Mesenchymal stem cell (in vitro differentiated cells and primary cell): ENCODE data around the gene PSME1.

Experiments
- DNase-seq: peaks from one replicate; pipeline ENCODE4 v3.0.0-alpha.2; 2013
- H2AFZ ChIP-seq: one replicate; pipeline ENCODE4 v1.6.1; 2013; ENCODE audit warnings: low read depth, mild to moderate bottlenecking, control low read depth, inconsistent platforms, low read length, moderate library complexity
- H2AK5ac ChIP-seq: 2 replicates; pipeline ENCODE4 v1.6.1; 2013; ENCODE audit warnings: low read length, moderate library complexity, mild to moderate bottlenecking, inconsistent platforms; ENCODE audit not compliant: severe bottlenecking
- H2BK120ac ChIP-seq: one replicate; pipeline ENCODE4 v1.6.1; 2013; ENCODE audit warnings: low read depth, mild to moderate bottlenecking, inconsistent platforms, low read length, moderate library complexity
- H2BK12ac ChIP-seq, 2 experiments: one replicate each; pipeline ENCODE4 v1.6.1; 2013; ENCODE audit warnings: inconsistent platforms in 2 of 2, low read length in 2 of 2, mild to moderate bottlenecking in 2 of 2, moderate library complexity in 2 of 2, control low read depth in 1 of 2
- H2BK15ac ChIP-seq: one replicate; pipeline ENCODE4 v1.6.1; 2013; ENCODE audit warnings: mild to moderate bottlenecking, low read depth, inconsistent platforms; ENCODE audit not compliant: poor library complexity, severe bottlenecking
- H2BK5ac ChIP-seq: 2 replicates; pipeline ENCODE4 v1.6.1; 2013; ENCODE audit warnings: low read depth, mild to moderate bottlenecking, low read length, control low read depth, inconsistent platforms; ENCODE audit not compliant: poor library complexity, severe bottlenecking
- H3K14ac ChIP-seq, 2 experiments: one replicate each; pipeline ENCODE4 v1.6.1; 2013; ENCODE audit warnings: inconsistent platforms in 2 of 2, low read length in 2 of 2, control low read depth in 1 of 2, mild to moderate bottlenecking in 1 of 2, moderate library complexity in 1 of 2
- H3K18ac ChIP-seq, 2 experiments: one replicate each; pipeline ENCODE4 v1.6.1; 2013; ENCODE audit warnings: inconsistent platforms in 2 of 2, low read length in 2 of 2, control low read depth in 1 of 2, low read depth in 1 of 2, mild to moderate bottlenecking in 1 of 2
- H3K23ac ChIP-seq, 2 experiments: one replicate each; pipeline ENCODE4 v1.6.1; 2013; ENCODE audit warnings: inconsistent platforms in 2 of 2, low read length in 2 of 2, mild to moderate bottlenecking in 2 of 2, moderate library complexity in 2 of 2, control low read depth in 1 of 2
- H3K27ac ChIP-seq: 2 replicates; pipeline ENCODE4 v1.5.1; 2013; ENCODE audit warnings: mild to moderate bottlenecking, moderate library complexity, low read length, control low read depth, inconsistent platforms; ENCODE audit not compliant: poor library complexity, severe bottlenecking
- H3K27me3 ChIP-seq, 2 experiments: 2 replicates each; pipeline versions ENCODE4 v1.6.1 to v1.7.0; 2013; ENCODE audit warnings: low read length in 2 of 2, mild to moderate bottlenecking in 2 of 2, moderate library complexity in 2 of 2, control low read depth in 1 of 2, inconsistent platforms in 1 of 2; ENCODE audit not compliant: control insufficient read depth in 1 of 2, insufficient read depth in 1 of 2
- H3K36me3 ChIP-seq, 2 experiments: 2 replicates each; pipeline versions ENCODE4 v1.6.1 to v1.7.0; 2013; ENCODE audit warnings: low read length in 2 of 2, control low read depth in 1 of 2, inconsistent platforms in 1 of 2, low read depth in 1 of 2, mild to moderate bottlenecking in 1 of 2; ENCODE audit not compliant: insufficient read depth in 2 of 2, control insufficient read depth in 1 of 2
- H3K4ac ChIP-seq, 2 experiments: one replicate each; pipeline ENCODE4 v1.6.1; 2013; ENCODE audit warnings: inconsistent platforms in 2 of 2, low read length in 2 of 2, mild to moderate bottlenecking in 2 of 2, moderate library complexity in 2 of 2, control low read depth in 1 of 2, low read depth in 1 of 2
- H3K4me1 ChIP-seq: 2 replicates; pipeline ENCODE4 v1.6.1; 2013; ENCODE audit warnings: low read depth, low read length, control low read depth; ENCODE audit not compliant: control insufficient read depth, insufficient read depth
- H3K4me2 ChIP-seq: 2 replicates; pipeline ENCODE4 v1.6.1; 2013; ENCODE audit warnings: low read length, mild to moderate bottlenecking, inconsistent platforms; ENCODE audit not compliant: poor library complexity, severe bottlenecking
- H3K4me3 ChIP-seq, 2 experiments: 2 replicates each; pipeline versions ENCODE4 v1.5.1 to v1.7.0; 2013; ENCODE audit warnings: low read length in 2 of 2, mild to moderate bottlenecking in 2 of 2, control low read depth in 1 of 2, low read depth in 1 of 2; ENCODE audit not compliant: insufficient read depth in 1 of 2
- H3K79me1 ChIP-seq: replicated peaks from 2 replicates; pipeline ENCODE4 v1.6.1; 2013; ENCODE audit warnings: mild to moderate bottlenecking, control low read depth, low read length, inconsistent platforms; ENCODE audit not compliant: poor library complexity, severe bottlenecking
- H3K9ac ChIP-seq: 2 replicates; pipeline ENCODE4 v1.7.0; 2013; ENCODE audit warnings: mild to moderate bottlenecking, low read length, moderate library complexity
- H3K9me3 ChIP-seq: 2 replicates; pipeline ENCODE4 v1.7.0; 2013; ENCODE audit warnings: mild to moderate bottlenecking, low read length; ENCODE audit not compliant: control insufficient read depth
- H4K8ac ChIP-seq: one replicate; pipeline ENCODE4 v1.6.1; 2013; ENCODE audit warnings: inconsistent platforms, mild to moderate bottlenecking, low read length, moderate library complexity
- H4K91ac ChIP-seq: one replicate; pipeline ENCODE4 v1.6.1; 2013; ENCODE audit warnings: mild to moderate bottlenecking, low read length, inconsistent platforms
- WGBS: methylation state at CpG from one replicate; pipeline ENCODE4 v1.1.7; 2013; ENCODE audit warnings: mixed read lengths; 5-methylcytosine and 5-hydroxymethylcytosine counted together

Gene PSME1

DNA sequence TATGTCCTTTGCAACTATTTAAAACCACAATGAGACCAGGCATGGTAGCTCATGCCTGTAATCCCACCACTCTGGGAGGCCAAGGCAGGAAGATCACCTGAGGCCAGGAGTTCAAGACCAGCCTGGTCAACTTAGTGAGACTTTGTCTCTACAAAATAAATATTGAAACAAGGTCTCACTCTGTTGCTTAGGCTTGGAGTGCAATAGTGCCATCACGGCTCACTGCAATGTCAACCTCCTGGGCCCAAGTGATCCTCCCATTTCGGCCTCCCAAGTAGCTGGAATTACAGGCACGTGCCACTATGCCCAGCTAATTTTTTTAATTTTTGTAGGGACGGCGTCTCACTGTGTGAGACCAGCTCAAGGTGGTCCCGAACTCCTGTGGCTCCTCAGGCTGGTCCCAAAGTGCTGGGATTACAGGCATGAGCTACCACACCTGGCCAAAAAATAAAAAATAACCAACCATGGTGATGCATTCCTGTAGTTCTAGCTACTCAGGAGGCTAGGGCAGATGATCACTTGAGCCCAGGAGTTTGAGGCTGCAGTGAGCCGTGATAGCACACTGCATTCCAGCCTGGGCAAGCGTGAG lies 6.5 kb upstream of the PSME1 start:
- H3K9me3 ChIP-seq, result no peaks in the 10 kb centered on the region
- H2BK5ac ChIP-seq, result no peak overlapping the region
- H3K79me1 ChIP-seq, result no peaks in the 10 kb centered on the region
- no peak overlapping the region for H2BK15ac ChIP-seq
- H3K9ac ChIP-seq, result no peak overlapping the region
- no peak overlapping the region for H2AFZ ChIP-seq
- no peak overlapping the region for H2AK5ac ChIP-seq
- peaks cover 0 to 15% of the 10 kb centered on the region in 2 experiments for H3K36me3 ChIP-seq
- no peak for DNase-seq
- no peak overlapping the region for H4K91ac ChIP-seq
- no peak overlapping the region for H2BK12ac ChIP-seq
- H3K18ac ChIP-seq, result no peak overlapping the region
- H3K4me3 ChIP-seq, result no peak overlapping the region
- no peak overlapping the region for H2BK120ac ChIP-seq
- no peak overlapping the region for H3K14ac ChIP-seq
- no peak overlapping the region for H4K8ac ChIP-seq
- H3K4me1 ChIP-seq, result no peaks in the 10 kb centered on the region
- H3K27ac ChIP-seq, result no peak overlapping the region
- H3K27me3 ChIP-seq, result no peaks in the 10 kb centered on the region
- no peak overlapping the region for H3K4me2 ChIP-seq
- 87% methylated on average over 6 of the region's 8 CpGs for WGBS
- no peak overlapping the region for H3K23ac ChIP-seq
- no peak overlapping the region for H3K4ac ChIP-seq

- Histone ChIP-seq H4K91ac (no peak within 1 kb of the TSS), H3K79me1 (no peaks in the 10 kb centered on the region), H3K36me3 (peaks cover 0 to 12% of the 10 kb centered on the region in 2 experiments), H3K9ac (no peak within 1 kb of the TSS), H2BK12ac (no peak within 1 kb of the TSS), H2AK5ac (no peak within 1 kb of the TSS), H3K4me1 (peaks cover under 1% of the 10 kb centered on the region), H2BK5ac (no peak within 1 kb of the TSS), H3K4me3 (no peak within 1 kb of the TSS), H3K27me3 (no peaks in the 10 kb centered on the region), H2BK15ac (no peak within 1 kb of the TSS), H3K27ac (no peak within 1 kb of the TSS), H2BK120ac (no peak within 1 kb of the TSS), H3K9me3 (no peaks in the 10 kb centered on the region), H3K14ac (no peak within 1 kb of the TSS), H4K8ac (no peak within 1 kb of the TSS), H3K4ac (no peak within 1 kb of the TSS), H3K23ac (no peak within 1 kb of the TSS), H3K4me2 (no peak within 1 kb of the TSS), H3K18ac (no peak within 1 kb of the TSS), H2AFZ (no peak within 1 kb of the TSS)
- DNase-seq, result no peak
- WGBS, result 89% methylated on average over 5 of the region's 5 CpGs
These were observed 5.6 kb upstream of the PSME1 start, which contains the start of gene FITM1 for GRCh38 chr14:24130380-24130716. FITM1 (plus strand) TSS chr14:24130659; CDS start chr14:24131564, 905 bp downstream.

DNA sequence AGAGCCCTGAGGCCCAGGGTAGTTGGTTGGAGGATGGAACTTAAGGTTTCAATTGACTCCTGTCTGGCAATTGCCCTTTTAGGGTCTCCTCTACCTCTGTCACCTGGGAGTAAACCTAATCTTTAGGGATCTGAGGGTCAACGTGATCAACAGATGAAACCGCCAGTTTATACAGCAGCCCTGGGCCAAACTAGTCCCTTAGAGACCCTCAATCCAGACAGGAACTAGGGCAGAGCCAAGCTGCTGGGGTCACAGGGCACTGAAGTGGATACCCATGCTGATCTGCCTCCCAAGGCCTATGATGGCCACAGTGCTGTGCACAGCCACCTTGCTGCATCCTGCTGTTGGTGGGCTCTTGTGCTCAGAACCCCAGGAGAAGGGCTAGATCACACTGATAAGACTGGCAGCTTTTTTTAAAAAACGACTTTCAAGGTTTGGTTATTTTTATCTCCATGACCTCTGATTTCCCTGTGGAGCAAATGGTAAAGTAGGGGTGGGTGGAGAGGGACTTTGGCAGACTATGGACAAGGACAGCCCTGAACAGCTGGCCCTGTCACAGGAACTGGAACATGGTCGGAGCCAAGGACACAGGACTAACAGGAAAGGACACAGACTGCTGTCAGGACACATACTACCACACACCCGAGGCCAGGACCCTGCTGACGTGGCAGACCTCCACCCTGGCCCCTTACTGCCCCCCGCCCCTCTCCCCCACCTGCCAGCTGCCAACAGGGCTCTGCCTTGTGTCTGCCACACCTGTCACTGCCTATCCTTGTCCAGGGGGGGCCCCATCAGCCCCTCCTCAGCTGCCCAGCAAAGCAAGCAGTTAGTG lies 5.1 kb upstream of the PSME1 start:
- Histone ChIP-seq H3K4me3 (no peak overlapping the region), H2BK120ac (no peak overlapping the region), H3K14ac (no peak overlapping the region), H4K91ac (no peak overlapping the region), H3K79me1 (no peaks in the 10 kb centered on the region), H2AFZ (no peak overlapping the region), H2BK5ac (no peak overlapping the region), H3K18ac (no peak overlapping the region), H4K8ac (no peak overlapping the region), H3K4me1 (peaks cover 4% of the 10 kb centered on the region), H3K9me3 (no peaks in the 10 kb centered on the region), H2BK15ac (no peak overlapping the region), H3K4ac (no peak overlapping the region), H3K4me2 (no peak overlapping the region), H2BK12ac (no peak overlapping the region), H3K27ac (no peak overlapping the region), H3K36me3 (peaks cover 0 to 12% of the 10 kb centered on the region in 2 experiments), H3K27me3 (no peaks in the 10 kb centered on the region), H2AK5ac (no peak overlapping the region), H3K23ac (no peak overlapping the region), H3K9ac (no peak overlapping the region)
- WGBS, result 75% methylated on average over 6 of the region's 7 CpGs
- no peak for DNase-seq

GRCh38 chr14:24131549-24131966 lies 4.4 kb upstream of the PSME1 start:
- H3K4me3 ChIP-seq, result no peak overlapping the region
- WGBS, result 91% methylated on average over 15 of the region's 15 CpGs
- H4K91ac ChIP-seq, result no peak overlapping the region
- no peak overlapping the region for H2BK12ac ChIP-seq
- no peak overlapping the region for H3K18ac ChIP-seq
- H2BK5ac ChIP-seq, result no peak overlapping the region
- no peak overlapping the region for H3K9ac ChIP-seq
- peaks cover 0 to 12% of the 10 kb centered on the region in 2 experiments for H3K36me3 ChIP-seq
- no peaks in the 10 kb centered on the region for H3K9me3 ChIP-seq
- no peak overlapping the region for H2AK5ac ChIP-seq
- H3K4me1 ChIP-seq, result peaks cover 6% of the 10 kb centered on the region
- no peak overlapping the region for H3K14ac ChIP-seq
- H2AFZ ChIP-seq, result no peak overlapping the region
- no peak overlapping the region for H3K4me2 ChIP-seq
- no peak overlapping the region for H3K4ac ChIP-seq
- H4K8ac ChIP-seq, result no peak overlapping the region
- H2BK15ac ChIP-seq, result no peak overlapping the region
- DNase-seq, result no peak
- no peak overlapping the region for H3K23ac ChIP-seq
- no peaks in the 10 kb centered on the region for H3K27me3 ChIP-seq
- H2BK120ac ChIP-seq, result no peak overlapping the region
- H3K79me1 ChIP-seq, result peaks cover 3% of the 10 kb centered on the region
- H3K27ac ChIP-seq, result no peak overlapping the region
